Kidney (tissue), 14 donors: Measurements from ENCODE around the gene NEGR1. TPM values are rescaled to one million over a fixed set of nuclear protein-coding genes. Genes with fewer than 3 reads are reported as not detected.

Experiments used
- DNase-seq, 5 donors: peaks; one replicate each; pipeline ENCODE4 v3.0.0-alpha.2; 2013 to 2020
- FAIRE-seq: peaks from 2 replicates; lab custom pipeline; 2012; peaks lifted over from hg19 to GRCh38; lab: Jason Lieb, UNC
- H3K27ac ChIP-seq, 2 donors: one replicate each; pipeline ENCODE4 v1.7.0; 2013; ENCODE audit warnings: low read depth in 2 of 2, low read length in 2 of 2, inconsistent platforms in 1 of 2
- H3K27me3 ChIP-seq: one replicate; pipeline ENCODE4 v1.7.1; 2013; ENCODE audit warnings: low read length, inconsistent platforms; ENCODE audit not compliant: control insufficient read depth, insufficient read depth
- H3K36me3 ChIP-seq, 3 donors: one replicate each; pipeline versions ENCODE4 v1.7.0 to v1.7.1; 2013; ENCODE audit warnings: low read length in 3 of 3, control low read depth in 1 of 3, inconsistent platforms in 1 of 3; ENCODE audit not compliant: insufficient read depth in 3 of 3, control insufficient read depth in 2 of 3
- H3K4me1 ChIP-seq, 3 donors: one replicate each; pipeline versions ENCODE4 v1.7.0 to v1.7.1; 2013; ENCODE audit warnings: low read length in 3 of 3, inconsistent platforms in 1 of 3, low read depth in 1 of 3; ENCODE audit not compliant: control insufficient read depth in 2 of 3, insufficient read depth in 2 of 3
- H3K4me3 ChIP-seq, 3 donors: one replicate each; pipeline versions ENCODE4 v1.7.0 to v1.8.1; 2013; ENCODE audit warnings: low read length in 3 of 3, control low read depth in 1 of 3, inconsistent platforms in 1 of 3
- H3K9ac ChIP-seq, 3 donors: one replicate each; pipeline versions ENCODE4 v1.7.0 to v1.7.1; 2013; ENCODE audit warnings: low read length in 3 of 3, control low read depth in 1 of 3, inconsistent platforms in 1 of 3
- H3K9me3 ChIP-seq, 3 donors: one replicate each; pipeline versions ENCODE4 v1.7.0 to v1.7.1; 2013; ENCODE audit warnings: low read length in 3 of 3, control low read depth in 1 of 3, inconsistent platforms in 1 of 3; ENCODE audit not compliant: control insufficient read depth in 2 of 3, insufficient read depth in 1 of 3
- intact Hi-C: fragments of 100-400 bp; cut with DNase I; formaldehyde crosslinking; loops from one replicate; pipeline ENCODE4 v1.11.1; 2022
- polyA plus RNA-seq: library from polyadenylated mRNA; stranded (reverse); fragments of 350-450 nt; fragmentation: Illumina TruSeq; extraction: RNeasy Lipid Tissue Mini Kit (QIAGEN cat#74804); gene quantifications from one replicate; pipeline ENCODE4 v1.2.3, GENCODE V29; 2014; ENCODE audit warnings: low read depth, low replicate concordance; ENCODE audit not compliant: insufficient read depth
- total RNA-seq: library from RNA; stranded (reverse); fragmentation: NEBNext Ultra II Directional; extraction: Animal tissue kit (Norgen Biotek cat#: 25700); gene quantifications from one replicate; pipeline ENCODE4 v1.2.1, GENCODE V29; 2021
- TF ChIP-seq, protein P1 (sequence below): IDR thresholded peaks from 3 replicates; pipeline ENCODE4 v1.5.1; 2012; ENCODE audit warnings: mild to moderate bottlenecking, moderate library complexity, borderline replicate concordance; ENCODE audit not compliant: insufficient read depth; ENCODE audit errors: extremely low read depth
- donor health status: control.
- donor health status: control.
- donor health status: control.
- donor health status: control.
- donor health status: control.
- donor health status: DM: yes; HTN: yes; CAD: no.
- donor health status: Normal renal cell carcinoma (clear cell type).

Gene NEGR1
- total and polyA plus RNA-seq, 2 donors from 2014 or later: 3.0 to 10.2 TPM

DNA sequence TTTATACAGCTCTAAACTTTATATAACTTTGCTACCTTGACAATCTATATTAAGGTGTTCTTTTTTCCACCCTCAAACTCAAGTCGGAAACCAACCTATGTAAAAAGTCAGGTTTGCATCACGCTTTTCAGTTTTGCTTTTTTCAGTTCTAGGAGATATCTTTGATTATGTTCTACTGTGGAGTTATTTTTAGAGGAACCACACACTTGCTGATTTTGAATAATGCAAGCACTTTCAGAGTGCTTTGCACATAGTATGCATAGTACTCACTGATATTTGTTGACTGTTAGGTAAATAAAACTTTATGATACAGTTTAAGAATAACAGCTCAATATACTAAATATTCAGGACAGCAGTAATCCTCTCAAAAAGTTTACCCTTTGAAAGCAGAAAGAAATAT is 637.3 kb downstream of the NEGR1 start:
- Histone ChIP-seq H3K9ac (no peak overlapping the region), H3K27me3 (no peaks in the 10 kb centered on the region), H3K4me1 (no peaks in the 10 kb centered on the region), H3K4me3 (no peak overlapping the region), H3K27ac (no peak overlapping the region), H3K9me3 (no peaks in the 10 kb centered on the region), H3K36me3 (no peaks in the 10 kb centered on the region)
- TF ChIP-seq, protein P1, sequence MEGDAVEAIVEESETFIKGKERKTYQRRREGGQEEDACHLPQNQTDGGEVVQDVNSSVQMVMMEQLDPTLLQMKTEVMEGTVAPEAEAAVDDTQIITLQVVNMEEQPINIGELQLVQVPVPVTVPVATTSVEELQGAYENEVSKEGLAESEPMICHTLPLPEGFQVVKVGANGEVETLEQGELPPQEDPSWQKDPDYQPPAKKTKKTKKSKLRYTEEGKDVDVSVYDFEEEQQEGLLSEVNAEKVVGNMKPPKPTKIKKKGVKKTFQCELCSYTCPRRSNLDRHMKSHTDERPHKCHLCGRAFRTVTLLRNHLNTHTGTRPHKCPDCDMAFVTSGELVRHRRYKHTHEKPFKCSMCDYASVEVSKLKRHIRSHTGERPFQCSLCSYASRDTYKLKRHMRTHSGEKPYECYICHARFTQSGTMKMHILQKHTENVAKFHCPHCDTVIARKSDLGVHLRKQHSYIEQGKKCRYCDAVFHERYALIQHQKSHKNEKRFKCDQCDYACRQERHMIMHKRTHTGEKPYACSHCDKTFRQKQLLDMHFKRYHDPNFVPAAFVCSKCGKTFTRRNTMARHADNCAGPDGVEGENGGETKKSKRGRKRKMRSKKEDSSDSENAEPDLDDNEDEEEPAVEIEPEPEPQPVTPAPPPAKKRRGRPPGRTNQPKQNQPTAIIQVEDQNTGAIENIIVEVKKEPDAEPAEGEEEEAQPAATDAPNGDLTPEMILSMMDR: no peak
- no peak for DNase-seq
- no peak for FAIRE-seq
- intact Hi-C loops: no loop called here

DNA sequence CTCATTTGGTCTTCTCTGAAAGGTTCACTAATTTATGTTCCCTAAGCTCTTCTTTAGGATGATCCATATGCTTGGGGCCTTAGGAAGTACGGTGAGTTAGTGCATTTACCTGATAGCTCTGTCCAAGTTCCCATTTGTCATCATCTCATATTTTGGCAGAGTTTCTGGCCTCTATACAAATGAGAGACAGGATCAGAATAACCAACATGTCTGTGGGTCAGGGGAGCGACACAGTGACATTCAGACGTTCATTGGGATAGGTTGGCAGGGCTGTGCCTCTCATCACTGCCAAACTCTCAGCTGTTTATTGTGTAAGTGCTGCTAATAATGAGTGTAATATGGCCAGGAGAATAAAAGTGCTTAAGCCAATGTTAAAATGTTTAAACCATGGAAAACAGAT is 640.4 kb downstream of the NEGR1 start:
- Histone ChIP-seq H3K9me3 (no peaks in the 10 kb centered on the region), H3K4me3 (no peak overlapping the region), H3K27ac (no peak overlapping the region), H3K27me3 (no peaks in the 10 kb centered on the region), H3K9ac (no peak overlapping the region), H3K4me1 (no peaks in the 10 kb centered on the region), H3K36me3 (no peaks in the 10 kb centered on the region)
- intact Hi-C loops: no loop called here
- TF ChIP-seq, protein P1: no peak
- FAIRE-seq: no peak
- DNase-seq: no peak

DNA sequence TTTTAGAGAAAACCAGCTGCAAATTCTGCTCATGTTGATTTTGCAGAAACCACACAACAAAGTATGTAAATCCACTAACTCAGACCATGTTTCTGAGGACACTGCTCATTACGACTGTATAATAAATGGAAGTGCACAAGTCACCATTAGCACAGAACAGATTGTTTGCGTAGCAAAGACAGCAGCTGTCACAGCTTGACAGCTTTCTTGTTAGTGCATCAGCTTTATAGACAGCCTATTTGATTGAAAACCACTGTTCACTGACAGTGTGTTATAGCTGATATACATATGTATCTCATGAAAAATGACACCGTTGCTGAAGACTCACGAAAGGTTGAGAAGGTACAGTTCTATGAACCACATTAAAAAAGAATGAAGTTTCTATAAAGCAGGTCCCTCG is 641.3 kb downstream of the NEGR1 start:
- Histone ChIP-seq H3K9me3 (no peaks in the 10 kb centered on the region), H3K4me1 (no peaks in the 10 kb centered on the region), H3K9ac (no peak overlapping the region), H3K27me3 (no peaks in the 10 kb centered on the region), H3K27ac (no peak overlapping the region), H3K4me3 (no peak overlapping the region), H3K36me3 (no peaks in the 10 kb centered on the region)
- TF ChIP-seq, protein P1: no peak
- intact Hi-C loops: no loop called here
- DNase-seq (no peak), FAIRE-seq (no peak)

DNA sequence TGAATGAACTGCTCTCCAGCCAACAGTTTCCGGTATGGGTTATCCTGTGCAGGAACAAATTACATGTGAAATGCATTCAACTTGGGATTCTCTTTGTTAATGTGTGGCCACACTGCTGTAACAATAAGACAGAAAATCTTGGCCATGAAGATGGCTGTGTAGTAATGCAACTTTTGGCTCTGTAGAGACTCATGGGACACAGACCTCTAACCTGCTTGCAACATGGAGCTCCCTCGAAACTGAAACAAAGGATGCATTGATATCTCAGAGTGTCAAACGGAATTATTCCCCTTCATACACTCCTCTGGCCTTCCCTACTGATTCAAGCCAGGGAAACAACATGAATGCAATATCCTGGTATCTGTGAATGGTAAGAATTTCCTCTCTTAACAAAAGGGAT is 642.2 kb downstream of the NEGR1 start:
- DNase-seq (no peak), FAIRE-seq (no peak)
- Histone ChIP-seq H3K27ac (no peak overlapping the region), H3K4me3 (no peak overlapping the region), H3K4me1 (no peaks in the 10 kb centered on the region), H3K36me3 (no peaks in the 10 kb centered on the region), H3K27me3 (no peaks in the 10 kb centered on the region), H3K9me3 (peaks cover 0 to 5% (median 0%) of the 10 kb centered on the region in 3 donors), H3K9ac (no peak overlapping the region)
- TF ChIP-seq, protein P1: no peak
- intact Hi-C loops: no loop called here
